H9 (cell line): ENCODE measurements around the gene BRINP2. TPM values are rescaled to one million over a fixed set of nuclear protein-coding genes. Genes with fewer than 3 reads are reported as not detected.

Experiments
- DNase-seq: peaks from one replicate; pipeline ENCODE4 v3.0.0-alpha.2; 2017
- H2AFZ ChIP-seq: one replicate; pipeline ENCODE4 v1.6.1; 2013; ENCODE audit warnings: mild to moderate bottlenecking, low read length, control low read depth, moderate library complexity
- H2AK5ac ChIP-seq: 2 replicates; pipeline ENCODE4 v1.6.1; 2013; ENCODE audit warnings: low read length, control low read depth, mixed read lengths; ENCODE audit not compliant: insufficient read length
- H2BK120ac ChIP-seq: one replicate; pipeline ENCODE4 v1.6.1; 2013; ENCODE audit warnings: low read depth, mild to moderate bottlenecking, low read length, control low read depth, inconsistent platforms; ENCODE audit not compliant: poor library complexity, severe bottlenecking
- H2BK12ac ChIP-seq: 2 replicates; pipeline ENCODE4 v1.6.1; 2013; ENCODE audit warnings: low read length, control low read depth, mixed read lengths, low read depth; ENCODE audit not compliant: insufficient read length
- H2BK15ac ChIP-seq: 2 replicates; pipeline ENCODE4 v1.6.1; 2013; ENCODE audit warnings: low read depth, low read length, control low read depth
- H2BK20ac ChIP-seq: one replicate; pipeline ENCODE4 v1.6.1; 2013; ENCODE audit warnings: low read depth, mild to moderate bottlenecking, low read length, control low read depth, inconsistent platforms; ENCODE audit not compliant: poor library complexity, severe bottlenecking
- H2BK5ac ChIP-seq: 2 replicates; pipeline ENCODE4 v1.6.1; 2013; ENCODE audit warnings: low read length, control low read depth, mixed read lengths; ENCODE audit not compliant: insufficient read length
- H3K14ac ChIP-seq: 2 replicates; pipeline ENCODE4 v1.6.1; 2013; ENCODE audit warnings: low read length, control low read depth; ENCODE audit not compliant: insufficient read depth
- H3K18ac ChIP-seq: 2 replicates; pipeline ENCODE4 v1.6.1; 2013; ENCODE audit warnings: low read depth, mild to moderate bottlenecking, mixed read lengths, low read length, control low read depth; ENCODE audit not compliant: insufficient read length
- H3K23ac ChIP-seq: 2 replicates; pipeline ENCODE4 v1.6.1; 2013; ENCODE audit warnings: low read length, control low read depth, mixed read lengths, low read depth; ENCODE audit not compliant: insufficient read length
- H3K23me2 ChIP-seq: 2 replicates; pipeline ENCODE4 v1.6.1; 2013; ENCODE audit warnings: low read depth, mild to moderate bottlenecking, mixed read lengths, low read length, control low read depth; ENCODE audit not compliant: insufficient read length, poor library complexity, severe bottlenecking
- H3K27ac ChIP-seq: 2 replicates; pipeline ENCODE4 v1.5.1; 2013; ENCODE audit warnings: low read length, control low read depth, mixed read lengths, low read depth; ENCODE audit not compliant: insufficient read length
- H3K27me3 ChIP-seq: 2 replicates; pipeline ENCODE4 v1.6.1; 2013; ENCODE audit warnings: low read length, control low read depth, inconsistent platforms; ENCODE audit not compliant: insufficient read depth
- H3K4ac ChIP-seq: 2 replicates; pipeline ENCODE4 v1.6.1; 2013; ENCODE audit warnings: low read depth, mild to moderate bottlenecking, control low read depth, inconsistent platforms, low read length, moderate library complexity
- H3K4me1 ChIP-seq: 2 replicates; pipeline ENCODE4 v1.6.1; 2013; ENCODE audit warnings: low read length, control low read depth, inconsistent platforms; ENCODE audit not compliant: insufficient read depth
- H3K4me2 ChIP-seq: 2 replicates; pipeline ENCODE4 v1.6.1; 2013; ENCODE audit warnings: low read length, control low read depth, mixed read lengths; ENCODE audit not compliant: insufficient read length, insufficient read depth
- H3K56ac ChIP-seq: 2 replicates; pipeline ENCODE4 v1.6.1; 2013; ENCODE audit warnings: low read depth, mild to moderate bottlenecking, mixed read lengths, low read length, control low read depth; ENCODE audit not compliant: insufficient read length
- H3K79me1 ChIP-seq: 2 replicates; pipeline ENCODE4 v1.6.1; 2013; ENCODE audit warnings: low read depth, mild to moderate bottlenecking, moderate library complexity, low read length, control low read depth, inconsistent platforms; ENCODE audit not compliant: insufficient read depth, poor library complexity, severe bottlenecking
- H3K79me2 ChIP-seq: 2 replicates; pipeline ENCODE4 v1.6.1; 2013; ENCODE audit warnings: low read length, control low read depth, inconsistent platforms; ENCODE audit not compliant: insufficient read depth
- H3K9ac ChIP-seq: 2 replicates; pipeline ENCODE4 v1.6.1; 2013; ENCODE audit warnings: low read length, control low read depth, mixed read lengths; ENCODE audit not compliant: insufficient read length; ENCODE audit errors: extremely low read depth
- H3K9me3 ChIP-seq: one replicate; pipeline ENCODE4 v1.6.1; 2013; ENCODE audit warnings: low read depth, low read length, inconsistent platforms; ENCODE audit not compliant: control insufficient read depth
- H3T11ph ChIP-seq: one replicate; pipeline ENCODE4 v1.6.1; 2013; ENCODE audit warnings: mild to moderate bottlenecking, low read length, control low read depth, inconsistent platforms
- H4K20me1 ChIP-seq: one replicate; pipeline ENCODE4 v1.6.1; 2013; ENCODE audit not compliant: control insufficient read depth, insufficient read length, insufficient read depth
- H4K5ac ChIP-seq: 2 replicates; pipeline ENCODE4 v1.6.1; 2013; ENCODE audit warnings: low read depth, mild to moderate bottlenecking, mixed read lengths, low read length, control low read depth; ENCODE audit not compliant: insufficient read length
- H4K8ac ChIP-seq: replicated peaks from 2 replicates; pipeline ENCODE4 v1.6.1; 2013; ENCODE audit warnings: low read length, control low read depth, mixed read lengths, low read depth; ENCODE audit not compliant: insufficient read length
- H4K91ac ChIP-seq: 2 replicates; pipeline ENCODE4 v1.6.1; 2013; ENCODE audit warnings: low read depth, mild to moderate bottlenecking, moderate library complexity, mixed read lengths, low read length, control low read depth; ENCODE audit not compliant: insufficient read length
- H3K27ac Mint-ChIP-seq, 3 experiments: 2 replicates in 2 of 3; 3 replicates in 1 of 3; pipeline ENCODE4 v1.8.0; 2020 to 2021; ENCODE audit warnings: mixed read lengths in 3 of 3, mild to moderate bottlenecking in 1 of 3, moderate library complexity in 1 of 3
- H3K27me3 Mint-ChIP-seq: 2 replicates; pipeline ENCODE4 v1.8.0; 2021; ENCODE audit warnings: low read depth, mild to moderate bottlenecking, moderate library complexity, mixed read lengths
- H3K36me3 Mint-ChIP-seq, 3 experiments: 2 replicates in 2 of 3; 3 replicates in 1 of 3; pipeline ENCODE4 v1.8.0; 2020 to 2021; ENCODE audit warnings: low read depth in 3 of 3, mixed read lengths in 3 of 3; ENCODE audit not compliant: insufficient read depth in 1 of 3
- H3K4me1 Mint-ChIP-seq, 2 experiments: 2 replicates each; pipeline ENCODE4 v1.8.0; 2020; ENCODE audit warnings: mixed read lengths in 2 of 2
- H3K4me3 Mint-ChIP-seq, 2 experiments: 2 replicates in 1 of 2; 3 replicates in 1 of 2; pipeline ENCODE4 v1.8.0; 2020 to 2021; ENCODE audit warnings: mild to moderate bottlenecking in 2 of 2, mixed read lengths in 2 of 2, moderate library complexity in 1 of 2
- H3K9me3 Mint-ChIP-seq, 2 experiments: 2 replicates in 1 of 2; 3 replicates in 1 of 2; pipeline ENCODE4 v1.8.0; 2020; ENCODE audit warnings: mild to moderate bottlenecking in 2 of 2, mixed read lengths in 2 of 2, moderate library complexity in 1 of 2
- total RNA-seq: library from RNA; stranded (reverse); gene quantifications from 2 replicates; pipeline ENCODE4 v1.2.1, GENCODE V29; 2021
- TF ChIP-seq, protein P1 (sequence below): fragments of 200-600 bp; sonication (generic); conservative IDR thresholded peaks from 3 replicates; pipeline ENCODE4 v1.8.0; 2021; ENCODE audit warnings: antibody characterized with exemption, mild to moderate bottlenecking

Gene BRINP2
- total RNA-seq, 1 experiment from 2014 or later: not detected

DNA sequence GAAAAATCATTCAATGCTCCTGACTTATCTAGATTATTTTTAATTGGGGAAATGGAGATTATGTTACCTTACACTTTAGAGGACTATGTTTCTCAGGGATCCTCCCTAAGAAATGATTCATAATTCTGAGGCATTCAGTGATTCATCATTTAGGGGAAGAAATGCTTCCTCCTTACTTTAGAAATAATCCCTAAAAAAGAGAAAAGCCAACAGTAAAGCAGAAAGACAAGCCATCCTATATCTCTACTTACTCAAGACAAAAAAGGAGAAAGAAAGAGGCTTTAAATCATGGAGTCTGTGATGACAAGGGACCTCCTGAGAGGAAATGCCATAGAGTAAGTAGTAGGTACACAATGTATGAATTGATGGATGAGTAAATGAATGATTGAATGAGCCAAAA is 137.0 kb downstream of the BRINP2 start:
- no peak overlapping the region for H2AFZ ChIP-seq

More for the DNA sequence above, 137.0 kb downstream of the BRINP2 start:
- Histone ChIP-seq H3K79me2 (no peaks in the 10 kb centered on the region), H2BK5ac (no peak overlapping the region), H3K27ac (no peak overlapping the region), H4K91ac (no peak overlapping the region), H2BK20ac (no peak overlapping the region), H3K18ac (no peak overlapping the region), H3T11ph (no peak overlapping the region), H3K56ac (no peak overlapping the region), H3K14ac (no peak overlapping the region), H3K9ac (no peak overlapping the region), H4K5ac (no peak overlapping the region), H3K4me1 (no peaks in the 10 kb centered on the region), H3K9me3 (no peaks in the 10 kb centered on the region), H3K4me2 (no peak overlapping the region), H3K23me2 (no peaks in the 10 kb centered on the region), H4K8ac (no peak overlapping the region), H2BK120ac (no peak overlapping the region), H3K23ac (no peak overlapping the region), H2AK5ac (no peak overlapping the region), H2BK12ac (no peak overlapping the region), H3K79me1 (no peaks in the 10 kb centered on the region), H4K20me1 (no peaks in the 10 kb centered on the region), H3K4ac (no peak overlapping the region), H3K27me3 (no peaks in the 10 kb centered on the region), H2BK15ac (no peak overlapping the region)
- Mint-ChIP-seq H3K27ac (no peak overlapping the region), H3K27me3 (no peaks in the 10 kb centered on the region), H3K9me3 (no peaks in the 10 kb centered on the region), H3K4me3 (no peak overlapping the region), H3K36me3 (no peaks in the 10 kb centered on the region), H3K4me1 (peaks cover 9% of the 10 kb centered on the region in 2 experiments)
- TF ChIP-seq, protein P1, sequence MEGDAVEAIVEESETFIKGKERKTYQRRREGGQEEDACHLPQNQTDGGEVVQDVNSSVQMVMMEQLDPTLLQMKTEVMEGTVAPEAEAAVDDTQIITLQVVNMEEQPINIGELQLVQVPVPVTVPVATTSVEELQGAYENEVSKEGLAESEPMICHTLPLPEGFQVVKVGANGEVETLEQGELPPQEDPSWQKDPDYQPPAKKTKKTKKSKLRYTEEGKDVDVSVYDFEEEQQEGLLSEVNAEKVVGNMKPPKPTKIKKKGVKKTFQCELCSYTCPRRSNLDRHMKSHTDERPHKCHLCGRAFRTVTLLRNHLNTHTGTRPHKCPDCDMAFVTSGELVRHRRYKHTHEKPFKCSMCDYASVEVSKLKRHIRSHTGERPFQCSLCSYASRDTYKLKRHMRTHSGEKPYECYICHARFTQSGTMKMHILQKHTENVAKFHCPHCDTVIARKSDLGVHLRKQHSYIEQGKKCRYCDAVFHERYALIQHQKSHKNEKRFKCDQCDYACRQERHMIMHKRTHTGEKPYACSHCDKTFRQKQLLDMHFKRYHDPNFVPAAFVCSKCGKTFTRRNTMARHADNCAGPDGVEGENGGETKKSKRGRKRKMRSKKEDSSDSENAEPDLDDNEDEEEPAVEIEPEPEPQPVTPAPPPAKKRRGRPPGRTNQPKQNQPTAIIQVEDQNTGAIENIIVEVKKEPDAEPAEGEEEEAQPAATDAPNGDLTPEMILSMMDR: no peak
- DNase-seq: no peak
